ENCODE data around the gene RXRA. TPM values are rescaled to one million over a fixed set of nuclear protein-coding genes. Genes with fewer than 3 reads are reported as not detected.

The RXRA gene
- total RNA-seq, 1 donor from 2014 or later = 33.4 TPM

DNA sequence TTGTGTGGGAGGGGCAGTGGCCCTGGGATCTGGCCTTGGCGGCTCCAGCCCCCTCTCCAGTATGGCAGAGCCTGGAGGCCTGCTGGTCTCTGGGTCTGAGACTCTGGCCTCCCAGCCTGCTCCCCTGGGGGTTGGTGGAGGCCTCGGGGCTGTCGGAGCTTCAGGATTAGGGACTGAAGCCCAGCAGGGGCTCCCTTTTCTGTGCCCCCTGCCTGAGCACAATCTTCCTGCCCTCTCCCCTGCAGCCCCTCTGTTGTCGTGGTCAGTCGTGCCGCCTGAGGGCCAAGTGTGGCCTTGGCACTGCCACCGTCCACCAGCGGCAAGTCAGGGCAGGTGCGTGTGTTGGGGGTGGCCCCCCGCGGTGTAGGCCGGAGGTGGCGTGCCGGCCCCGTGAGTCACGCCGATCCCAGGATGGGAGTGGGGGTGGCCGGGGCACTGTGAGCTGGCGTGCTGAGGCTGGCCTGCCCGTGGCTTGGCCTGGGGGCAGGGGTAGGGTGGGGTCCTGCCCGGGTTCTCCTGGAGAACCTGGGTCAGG lies 53.6 kb downstream of the RXRA start:
- Histone ChIP-seq H3K79me2 (ENCODE audit: insufficient read depth, low read length) (peaks cover 92% of the 10 kb centered on the region), H3K27me3 (ENCODE audit: insufficient read depth, low read length) (no peaks in the 10 kb centered on the region), H3K4me1 (ENCODE audit: insufficient read depth, low read length) (peaks cover 48% of the 10 kb centered on the region), H3K4me2 (ENCODE audit: low read length) (peak overlapping the region; percentile 55), H3K9ac (ENCODE audit: low read length) (peak overlapping the region; percentile 47), H4K20me1 (ENCODE audit: insufficient read depth, low read length) (peaks cover 97% of the 10 kb centered on the region), H3K9me3 (ENCODE audit: insufficient read depth, low read depth, low read length) (no peaks in the 10 kb centered on the region), H2AFZ (ENCODE audit: low read depth, low read length) (no peak overlapping the region), H3K4me3 (ENCODE audit: insufficient read depth, low read depth, low read length) (no peak overlapping the region), H3K27ac (ENCODE audit: low read depth, low read length) (peak overlapping the region; percentile 63), H3K36me3 (ENCODE audit: insufficient read depth, low read length) (no peaks in the 10 kb centered on the region)
- Mint-ChIP-seq H3K4me1 (ENCODE audit: low read depth, unreplicated experiment) (peaks cover 14% of the 10 kb centered on the region), H3K4me3 (ENCODE audit: unreplicated experiment) (no peak overlapping the region), H3K36me3 (ENCODE audit: low read depth, unreplicated experiment) (no peaks in the 10 kb centered on the region), H3K9me3 (ENCODE audit: unreplicated experiment) (no peaks in the 10 kb centered on the region), H3K27ac (ENCODE audit: unreplicated experiment) (no peak overlapping the region), H3K27me3 (ENCODE audit: low read depth, unreplicated experiment) (no peaks in the 10 kb centered on the region)
- no peak for FAIRE-seq
- peak; percentile 46 for DNase-seq (ENCODE audit: low read depth)
- TF ChIP-seq CTCF (IDR thresholded peaks at IDR 0.05; ENCODE audit: insufficient read depth, low read depth, low read length) (no peak), EZH2 (IDR thresholded peaks at IDR 0.05; ENCODE audit: insufficient read depth, low read length) (no peak)

DNA sequence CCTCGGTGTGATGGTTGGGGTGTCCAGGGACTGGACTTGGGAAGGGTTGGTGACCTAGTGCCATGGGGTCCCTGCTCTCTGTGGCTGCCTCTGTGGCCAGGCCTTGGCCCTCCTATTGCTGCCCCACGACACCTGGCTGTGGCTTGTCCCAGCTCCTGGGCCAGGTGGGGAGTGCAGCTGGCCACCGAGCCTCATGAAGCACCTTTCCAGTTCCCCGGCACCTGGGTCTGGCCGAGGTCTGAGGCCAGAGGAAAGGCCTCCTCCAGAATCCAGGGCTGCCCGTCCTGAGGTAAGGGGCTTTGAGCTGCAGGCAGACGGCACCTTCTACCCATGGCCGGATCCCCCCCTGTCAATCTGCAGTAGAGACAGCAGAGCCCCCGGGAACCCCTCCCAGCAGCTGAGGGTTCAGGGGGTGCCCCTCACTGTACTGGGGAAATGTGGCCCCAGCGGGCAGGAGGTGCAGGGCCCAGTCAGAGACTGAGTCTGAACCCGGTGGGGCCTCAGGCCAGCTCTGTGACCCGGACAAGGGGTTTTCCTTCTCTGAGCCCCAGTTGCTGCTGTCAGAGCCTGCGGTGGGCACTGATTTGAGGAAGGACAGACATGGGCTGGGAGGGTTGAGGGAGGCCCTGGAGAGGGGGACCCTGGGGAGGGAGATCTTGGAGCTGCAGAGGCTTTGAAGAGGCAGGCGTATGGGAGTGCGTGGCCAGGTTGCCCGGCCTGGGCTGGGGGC lies 54.5 kb downstream of the RXRA start:
- H2AFZ ChIP-seq (ENCODE audit: low read depth, low read length) = no peak overlapping the region
- H3K9me3 ChIP-seq (ENCODE audit: insufficient read depth, low read depth, low read length) = no peaks in the 10 kb centered on the region
- no peaks in the 10 kb centered on the region for H3K27me3 Mint-ChIP-seq (ENCODE audit: low read depth, unreplicated experiment)
- no peaks in the 10 kb centered on the region for H3K9me3 Mint-ChIP-seq (ENCODE audit: unreplicated experiment)
- H3K36me3 ChIP-seq (ENCODE audit: insufficient read depth, low read length) = no peaks in the 10 kb centered on the region
- H3K4me3 Mint-ChIP-seq (ENCODE audit: unreplicated experiment) = no peak overlapping the region
- peaks cover 94% of the 10 kb centered on the region for H3K79me2 ChIP-seq (ENCODE audit: insufficient read depth, low read length)
- no peak for FAIRE-seq
- H3K4me3 ChIP-seq (ENCODE audit: insufficient read depth, low read depth, low read length) = no peak overlapping the region
- H3K4me2 ChIP-seq (ENCODE audit: low read length) = peak overlapping the region; percentile 55
- no peak for TF ChIP-seq EZH2 (IDR thresholded peaks at IDR 0.05; ENCODE audit: insufficient read depth, low read length)
- no peak for TF ChIP-seq CTCF (IDR thresholded peaks at IDR 0.05; ENCODE audit: insufficient read depth, low read depth, low read length)
- H3K36me3 Mint-ChIP-seq (ENCODE audit: low read depth, unreplicated experiment) = no peaks in the 10 kb centered on the region
- H3K4me1 Mint-ChIP-seq (ENCODE audit: low read depth, unreplicated experiment) = peaks cover 10% of the 10 kb centered on the region
- H3K27me3 ChIP-seq (ENCODE audit: insufficient read depth, low read length) = no peaks in the 10 kb centered on the region
- DNase-seq (ENCODE audit: low read depth) = no peak
- H3K27ac Mint-ChIP-seq (ENCODE audit: unreplicated experiment) = no peak overlapping the region
- H3K27ac ChIP-seq (ENCODE audit: low read depth, low read length) = no peak overlapping the region
- H4K20me1 ChIP-seq (ENCODE audit: insufficient read depth, low read length) = peaks cover 97% of the 10 kb centered on the region
- peaks cover 41% of the 10 kb centered on the region for H3K4me1 ChIP-seq (ENCODE audit: insufficient read depth, low read length)
- H3K9ac ChIP-seq (ENCODE audit: low read length) = peak overlapping the region; percentile 41

GRCh38 chr9:134381272-134381661 lies 55.0 kb downstream of the RXRA start:
- no peak for FAIRE-seq
- TF ChIP-seq CTCF (IDR thresholded peaks at IDR 0.05; ENCODE audit: insufficient read depth, low read depth, low read length) = no peak
- no peak for TF ChIP-seq EZH2 (IDR thresholded peaks at IDR 0.05; ENCODE audit: insufficient read depth, low read length)
- H2AFZ ChIP-seq (ENCODE audit: low read depth, low read length) = no peak overlapping the region

More at GRCh38 chr9:134381272-134381661, 55.0 kb downstream of the RXRA start:
- Histone ChIP-seq H3K79me2 (ENCODE audit: insufficient read depth, low read length) (peaks cover 97% of the 10 kb centered on the region), H3K27me3 (ENCODE audit: insufficient read depth, low read length) (no peaks in the 10 kb centered on the region), H3K4me1 (ENCODE audit: insufficient read depth, low read length) (peaks cover 41% of the 10 kb centered on the region), H3K4me3 (ENCODE audit: insufficient read depth, low read depth, low read length) (no peak overlapping the region), H3K36me3 (ENCODE audit: insufficient read depth, low read length) (no peaks in the 10 kb centered on the region), H3K9me3 (ENCODE audit: insufficient read depth, low read depth, low read length) (no peaks in the 10 kb centered on the region), H3K4me2 (ENCODE audit: low read length) (no peak overlapping the region), H4K20me1 (ENCODE audit: insufficient read depth, low read length) (peaks cover 99% of the 10 kb centered on the region), H3K9ac (ENCODE audit: low read length) (no peak overlapping the region), H3K27ac (ENCODE audit: low read depth, low read length) (no peak overlapping the region)
- Mint-ChIP-seq H3K36me3 (ENCODE audit: low read depth, unreplicated experiment) (no peaks in the 10 kb centered on the region), H3K4me1 (ENCODE audit: low read depth, unreplicated experiment) (peaks cover 8% of the 10 kb centered on the region), H3K27ac (ENCODE audit: unreplicated experiment) (no peak overlapping the region), H3K4me3 (ENCODE audit: unreplicated experiment) (no peak overlapping the region), H3K27me3 (ENCODE audit: low read depth, unreplicated experiment) (no peaks in the 10 kb centered on the region), H3K9me3 (ENCODE audit: unreplicated experiment) (no peaks in the 10 kb centered on the region)
- DNase-seq (ENCODE audit: low read depth) = no peak

Measured in astrocyte (in vitro differentiated cells and primary cell).